ENCODE results near the gene HK1.

DNA sequence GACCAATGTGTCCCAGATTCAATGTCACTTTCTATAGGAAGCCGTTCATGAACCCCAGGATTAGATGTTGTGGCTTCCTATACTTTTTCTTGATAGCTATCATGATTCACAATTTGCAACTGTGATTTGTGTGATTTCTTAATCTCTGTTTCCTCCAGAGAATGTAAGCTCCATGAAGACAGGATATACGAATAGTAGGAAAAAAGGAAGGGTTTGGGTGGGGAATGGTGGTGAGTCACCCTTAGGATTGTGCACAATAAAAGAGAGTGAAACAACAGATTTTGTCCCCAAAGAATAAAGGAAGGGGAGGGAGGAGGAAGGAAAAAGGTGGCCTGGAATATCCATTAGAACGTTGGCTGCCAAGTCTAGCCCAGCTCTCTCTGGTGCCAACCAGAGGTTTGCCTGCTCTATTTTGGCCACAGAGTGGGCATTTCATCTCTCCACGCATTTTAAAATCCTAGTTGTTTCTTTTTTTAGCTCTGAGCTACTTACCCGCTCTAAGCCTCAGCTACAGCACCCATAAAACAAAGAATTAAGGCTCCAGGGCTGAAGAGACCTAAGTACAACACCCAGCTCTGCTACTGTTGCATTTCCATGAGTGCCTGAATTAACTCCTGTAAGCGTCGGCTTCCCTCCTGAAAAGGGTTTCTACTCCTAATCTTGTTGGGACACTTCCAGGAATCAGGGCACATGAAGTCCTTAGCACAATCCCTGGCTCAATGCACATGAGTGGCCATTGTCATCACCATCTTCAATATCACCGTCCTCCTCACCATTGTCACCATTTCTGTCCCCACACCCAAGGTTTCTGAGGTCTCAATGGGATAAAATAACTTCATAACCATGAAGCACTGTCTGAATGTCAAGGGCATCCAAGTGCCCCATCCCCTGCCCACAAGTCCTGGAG is 3.5 kb downstream of the HK1 start:
- TF ChIP-seq, protein P1, sequence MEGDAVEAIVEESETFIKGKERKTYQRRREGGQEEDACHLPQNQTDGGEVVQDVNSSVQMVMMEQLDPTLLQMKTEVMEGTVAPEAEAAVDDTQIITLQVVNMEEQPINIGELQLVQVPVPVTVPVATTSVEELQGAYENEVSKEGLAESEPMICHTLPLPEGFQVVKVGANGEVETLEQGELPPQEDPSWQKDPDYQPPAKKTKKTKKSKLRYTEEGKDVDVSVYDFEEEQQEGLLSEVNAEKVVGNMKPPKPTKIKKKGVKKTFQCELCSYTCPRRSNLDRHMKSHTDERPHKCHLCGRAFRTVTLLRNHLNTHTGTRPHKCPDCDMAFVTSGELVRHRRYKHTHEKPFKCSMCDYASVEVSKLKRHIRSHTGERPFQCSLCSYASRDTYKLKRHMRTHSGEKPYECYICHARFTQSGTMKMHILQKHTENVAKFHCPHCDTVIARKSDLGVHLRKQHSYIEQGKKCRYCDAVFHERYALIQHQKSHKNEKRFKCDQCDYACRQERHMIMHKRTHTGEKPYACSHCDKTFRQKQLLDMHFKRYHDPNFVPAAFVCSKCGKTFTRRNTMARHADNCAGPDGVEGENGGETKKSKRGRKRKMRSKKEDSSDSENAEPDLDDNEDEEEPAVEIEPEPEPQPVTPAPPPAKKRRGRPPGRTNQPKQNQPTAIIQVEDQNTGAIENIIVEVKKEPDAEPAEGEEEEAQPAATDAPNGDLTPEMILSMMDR (IDR thresholded peaks at IDR 0.05; ENCODE audit: low read depth, low read length) = no peak
- TF ChIP-seq POLR2A (IDR thresholded peaks at IDR 0.05; ENCODE audit: extremely low read depth, insufficient read length) = no peak

Data from NB4 (cell line).